ENCODE results near the gene CETP. TPM values are rescaled to one million over a fixed set of nuclear protein-coding genes. Genes with fewer than 3 reads are reported as not detected.

The CETP gene
- total and polyA plus RNA-seq, 2 of the 13 experiments (the other 11 are each of a cell fraction or from before 2014, with no cell fraction given): 0.31 to 9.8 TPM

DNA sequence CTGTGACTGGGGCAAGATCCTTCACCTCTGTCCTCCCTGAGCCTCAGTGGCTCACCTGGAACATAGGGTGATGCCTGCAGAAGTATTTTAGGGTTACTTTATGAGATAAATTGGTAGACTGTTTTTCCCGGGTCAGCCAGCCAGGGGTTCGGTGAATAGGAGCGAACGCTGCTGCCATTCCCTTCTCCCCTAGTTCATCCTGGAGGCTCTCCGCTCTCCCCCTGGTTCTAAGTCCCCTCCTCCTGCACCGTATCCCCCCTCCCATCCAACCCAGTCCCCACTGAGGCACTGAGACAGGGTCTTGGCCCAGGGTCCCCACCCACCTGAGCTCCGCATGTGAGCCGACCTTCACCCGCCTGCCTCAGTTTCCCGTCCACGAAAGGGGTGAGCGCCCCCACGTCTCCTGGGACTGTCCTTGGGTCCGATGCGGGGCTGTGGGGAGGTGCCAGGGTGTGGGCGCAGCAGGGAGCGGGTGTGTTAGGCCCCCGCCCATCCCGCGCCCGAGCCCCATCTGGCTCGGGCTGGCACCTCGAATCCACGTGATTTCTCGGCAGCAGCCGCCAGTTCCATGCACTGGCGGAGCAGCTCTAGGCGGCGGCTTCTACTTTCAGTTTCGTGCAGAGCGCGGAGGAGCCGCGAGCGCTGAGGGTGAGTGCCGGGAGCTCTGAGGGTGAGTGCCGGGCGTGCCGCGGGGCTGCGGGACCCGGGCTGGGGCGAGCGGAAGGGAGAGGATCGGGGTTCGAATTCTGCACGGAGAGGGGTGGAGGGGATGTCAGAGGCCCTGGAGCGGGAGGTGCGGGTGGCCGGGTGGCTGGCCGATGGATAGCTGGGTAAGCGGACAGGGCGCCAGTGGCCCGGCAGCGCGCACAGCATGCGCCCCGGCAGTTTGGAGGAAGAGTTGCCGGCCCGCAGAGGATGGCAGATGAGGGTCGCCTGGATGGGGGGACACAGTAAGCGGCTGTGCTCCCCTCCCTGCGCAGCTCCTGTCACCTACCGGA lies 27.5 kb downstream of the CETP start, which contains the start of gene NLRC5 (continued):
- TF ChIP-seq, protein P1, sequence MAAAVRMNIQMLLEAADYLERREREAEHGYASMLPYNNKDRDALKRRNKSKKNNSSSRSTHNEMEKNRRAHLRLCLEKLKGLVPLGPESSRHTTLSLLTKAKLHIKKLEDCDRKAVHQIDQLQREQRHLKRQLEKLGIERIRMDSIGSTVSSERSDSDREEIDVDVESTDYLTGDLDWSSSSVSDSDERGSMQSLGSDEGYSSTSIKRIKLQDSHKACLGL (CRISPR knock-in tag; IDR thresholded peaks at IDR 0.05): peak; percentile 84
- TF ChIP-seq ZNF501 (CRISPR knock-in tag; IDR thresholded peaks at IDR 0.05) (peak; percentile 91), MAF1 (CRISPR knock-in tag; IDR thresholded peaks at IDR 0.05; ENCODE audit: borderline replicate concordance) (peak; percentile 36; the same call in 1 of the 2 replicates), ZZZ3 (CRISPR knock-in tag; IDR thresholded peaks at IDR 0.05; ENCODE audit: borderline replicate concordance) (no peak), ZNF841 (CRISPR knock-in tag; IDR thresholded peaks at IDR 0.05; ENCODE audit: borderline replicate concordance) (no peak), NFIC (IDR thresholded peaks at IDR 0.05; ENCODE audit: low read length) (no peak), FOXC1 (CRISPR knock-in tag; IDR thresholded peaks at IDR 0.05; ENCODE audit: borderline replicate concordance) (peak; percentile 63; the same call in 1 of the 2 replicates), ZMYM4 (CRISPR knock-in tag; IDR thresholded peaks at IDR 0.05) (0 out of 2 replicates have a peak, but pooled peaks have one; percentile 32), ZNF768 (CRISPR knock-in tag; IDR thresholded peaks at IDR 0.05) (peak; percentile 79), FOXA1 (IDR thresholded peaks at IDR 0.05) (no peak), FOXA1 (CRISPR knock-in tag; IDR thresholded peaks at IDR 0.05) (no peak), ZNF652 (CRISPR knock-in tag; IDR thresholded peaks at IDR 0.05; ENCODE audit: borderline replicate concordance, low read depth) (no peak), KDM4B (CRISPR knock-in tag; IDR thresholded peaks at IDR 0.05) (peak; percentile 40; the same call in 1 of the 2 replicates), TOE1 (CRISPR knock-in tag; IDR thresholded peaks at IDR 0.05) (no peak), HMG20A (CRISPR knock-in tag; IDR thresholded peaks at IDR 0.05; ENCODE audit: borderline replicate concordance) (no peak), ZNF383 (CRISPR knock-in tag; IDR thresholded peaks at IDR 0.05; ENCODE audit: borderline replicate concordance) (no peak), CEBPB (IDR thresholded peaks at IDR 0.05; ENCODE audit: borderline replicate concordance, low read depth, low read length) (no peak), SMARCC2 (IDR thresholded peaks at IDR 0.05) (no peak), ZNF567 (CRISPR knock-in tag; IDR thresholded peaks at IDR 0.05; ENCODE audit: borderline replicate concordance) (no peak), MYC (CRISPR knock-in tag; IDR thresholded peaks at IDR 0.05; ENCODE audit: borderline replicate concordance) (peak; percentile 68)
- TF ChIP-seq, protein P2, sequence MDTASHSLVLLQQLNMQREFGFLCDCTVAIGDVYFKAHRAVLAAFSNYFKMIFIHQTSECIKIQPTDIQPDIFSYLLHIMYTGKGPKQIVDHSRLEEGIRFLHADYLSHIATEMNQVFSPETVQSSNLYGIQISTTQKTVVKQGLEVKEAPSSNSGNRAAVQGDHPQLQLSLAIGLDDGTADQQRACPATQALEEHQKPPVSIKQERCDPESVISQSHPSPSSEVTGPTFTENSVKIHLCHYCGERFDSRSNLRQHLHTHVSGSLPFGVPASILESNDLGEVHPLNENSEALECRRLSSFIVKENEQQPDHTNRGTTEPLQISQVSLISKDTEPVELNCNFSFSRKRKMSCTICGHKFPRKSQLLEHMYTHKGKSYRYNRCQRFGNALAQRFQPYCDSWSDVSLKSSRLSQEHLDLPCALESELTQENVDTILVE (CRISPR knock-in tag; IDR thresholded peaks at IDR 0.05): peak; percentile 42; the same call in 1 of the 2 replicates
- TF ChIP-seq, protein P3, sequence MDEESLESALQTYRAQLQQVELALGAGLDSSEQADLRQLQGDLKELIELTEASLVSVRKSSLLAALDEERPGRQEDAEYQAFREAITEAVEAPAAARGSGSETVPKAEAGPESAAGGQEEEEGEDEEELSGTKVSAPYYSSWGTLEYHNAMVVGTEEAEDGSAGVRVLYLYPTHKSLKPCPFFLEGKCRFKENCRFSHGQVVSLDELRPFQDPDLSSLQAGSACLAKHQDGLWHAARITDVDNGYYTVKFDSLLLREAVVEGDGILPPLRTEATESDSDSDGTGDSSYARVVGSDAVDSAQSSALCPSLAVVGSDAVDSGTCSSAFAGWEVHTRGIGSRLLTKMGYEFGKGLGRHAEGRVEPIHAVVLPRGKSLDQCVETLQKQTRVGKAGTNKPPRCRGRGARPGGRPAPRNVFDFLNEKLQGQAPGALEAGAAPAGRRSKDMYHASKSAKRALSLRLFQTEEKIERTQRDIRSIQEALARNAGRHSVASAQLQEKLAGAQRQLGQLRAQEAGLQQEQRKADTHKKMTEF (CRISPR knock-in tag; IDR thresholded peaks at IDR 0.05): peak; percentile 82; the same call in 1 of the 2 replicates
- TF ChIP-seq, protein P4, sequence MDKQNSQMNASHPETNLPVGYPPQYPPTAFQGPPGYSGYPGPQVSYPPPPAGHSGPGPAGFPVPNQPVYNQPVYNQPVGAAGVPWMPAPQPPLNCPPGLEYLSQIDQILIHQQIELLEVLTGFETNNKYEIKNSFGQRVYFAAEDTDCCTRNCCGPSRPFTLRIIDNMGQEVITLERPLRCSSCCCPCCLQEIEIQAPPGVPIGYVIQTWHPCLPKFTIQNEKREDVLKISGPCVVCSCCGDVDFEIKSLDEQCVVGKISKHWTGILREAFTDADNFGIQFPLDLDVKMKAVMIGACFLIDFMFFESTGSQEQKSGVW (CRISPR knock-in tag; IDR thresholded peaks at IDR 0.05; ENCODE audit: borderline replicate concordance): no peak
- TF ChIP-seq, protein P5, sequence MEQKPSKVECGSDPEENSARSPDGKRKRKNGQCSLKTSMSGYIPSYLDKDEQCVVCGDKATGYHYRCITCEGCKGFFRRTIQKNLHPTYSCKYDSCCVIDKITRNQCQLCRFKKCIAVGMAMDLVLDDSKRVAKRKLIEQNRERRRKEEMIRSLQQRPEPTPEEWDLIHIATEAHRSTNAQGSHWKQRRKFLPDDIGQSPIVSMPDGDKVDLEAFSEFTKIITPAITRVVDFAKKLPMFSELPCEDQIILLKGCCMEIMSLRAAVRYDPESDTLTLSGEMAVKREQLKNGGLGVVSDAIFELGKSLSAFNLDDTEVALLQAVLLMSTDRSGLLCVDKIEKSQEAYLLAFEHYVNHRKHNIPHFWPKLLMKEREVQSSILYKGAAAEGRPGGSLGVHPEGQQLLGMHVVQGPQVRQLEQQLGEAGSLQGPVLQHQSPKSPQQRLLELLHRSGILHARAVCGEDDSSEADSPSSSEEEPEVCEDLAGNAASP (CRISPR knock-in tag; IDR thresholded peaks at IDR 0.05; ENCODE audit: borderline replicate concordance): peak; percentile 11; the same call in 1 of the 2 replicates
- TF ChIP-seq, protein P6, sequence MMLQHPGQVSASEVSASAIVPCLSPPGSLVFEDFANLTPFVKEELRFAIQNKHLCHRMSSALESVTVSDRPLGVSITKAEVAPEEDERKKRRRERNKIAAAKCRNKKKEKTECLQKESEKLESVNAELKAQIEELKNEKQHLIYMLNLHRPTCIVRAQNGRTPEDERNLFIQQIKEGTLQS (CRISPR knock-in tag; IDR thresholded peaks at IDR 0.05): no peak
